NCI-H1417 (cell line): ENCODE measurements around the gene MINDY3.
"Not testable (repeated sequence)": the region's sequence is repeated elsewhere in the genome, so short reads cannot be mapped to it uniquely, and the experiment has no call there.

Experiments
- DNase-seq, 3 experiments: peaks; one replicate each; lab custom pipeline; 2025; lab: John Stamatoyannopoulos, UW

The MINDY3 gene

DNA sequence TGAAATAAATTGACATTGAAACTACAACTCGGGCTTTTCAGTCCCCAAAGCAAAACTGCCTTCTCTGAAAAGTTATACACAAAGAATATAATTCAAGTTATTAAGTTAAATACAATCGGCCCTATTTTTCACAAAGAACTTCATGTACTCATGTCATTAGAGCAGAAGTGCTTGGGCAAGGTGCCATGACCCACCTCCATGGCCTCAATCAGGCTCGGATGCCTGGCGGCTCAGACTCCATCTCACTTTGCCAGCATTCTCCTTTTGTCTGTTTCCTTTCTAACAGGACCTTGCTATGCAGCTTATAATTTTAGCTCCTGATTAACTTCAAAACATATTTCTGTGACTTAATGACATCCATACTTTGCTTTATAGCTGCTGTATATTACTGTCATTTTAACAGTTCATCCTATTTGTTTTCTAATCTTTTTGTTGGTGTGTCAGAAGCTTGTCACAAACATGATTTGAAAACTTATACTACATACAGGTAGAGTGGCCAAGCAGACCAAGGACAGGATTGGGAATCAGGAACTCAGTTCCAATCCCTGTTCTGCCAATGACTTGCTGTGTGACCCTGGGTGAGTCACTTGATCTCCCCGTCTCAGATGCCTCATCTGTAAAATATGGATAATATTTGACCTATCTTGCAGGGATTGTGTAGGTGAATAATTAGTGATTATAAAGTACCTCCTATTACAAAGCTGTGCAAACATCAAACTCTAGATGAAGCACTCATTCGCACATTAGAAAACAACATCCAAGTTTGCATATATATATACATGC lies 79.8 kb downstream of the MINDY3 start:
- no peak for DNase-seq

DNA sequence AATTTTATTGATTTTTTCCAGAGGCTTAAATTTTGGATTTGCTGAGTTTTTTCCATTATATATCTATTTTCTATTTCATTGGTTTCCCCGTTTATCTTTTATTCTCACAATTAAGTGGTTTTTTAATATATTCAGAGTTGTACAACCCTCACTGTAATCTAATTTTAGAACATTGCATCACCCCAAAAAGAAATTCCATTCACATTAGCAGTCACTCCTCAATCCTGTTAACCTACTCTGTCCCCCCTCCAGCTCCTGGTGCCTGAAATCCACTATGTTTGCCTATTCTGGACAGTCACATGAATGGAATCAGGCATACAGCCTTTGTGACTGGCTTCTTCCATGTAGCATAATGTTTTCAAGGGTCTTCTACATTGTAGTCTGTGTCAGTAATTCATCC lies 84.8 kb downstream of the MINDY3 start:
- no peak for DNase-seq

DNA sequence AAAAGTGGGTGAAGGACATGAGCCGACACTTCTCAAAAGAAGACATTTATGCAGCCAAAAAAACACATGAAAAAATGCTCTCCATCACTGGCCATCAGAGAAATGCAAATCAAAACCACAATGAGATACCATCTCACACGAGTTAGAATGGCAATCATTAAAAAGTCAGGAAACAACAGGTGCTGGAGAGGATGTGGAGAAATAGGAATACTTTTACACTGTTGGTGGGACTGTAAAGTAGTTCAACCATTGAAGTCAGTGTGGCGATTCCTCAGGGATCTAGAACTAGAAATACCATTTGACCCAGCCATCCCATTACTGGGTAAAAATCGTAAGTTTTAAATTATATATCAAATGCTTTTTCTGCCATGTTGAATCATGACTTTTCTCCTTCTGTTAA lies 85.8 kb downstream of the MINDY3 start:
- not testable (repeated sequence) for DNase-seq

DNA sequence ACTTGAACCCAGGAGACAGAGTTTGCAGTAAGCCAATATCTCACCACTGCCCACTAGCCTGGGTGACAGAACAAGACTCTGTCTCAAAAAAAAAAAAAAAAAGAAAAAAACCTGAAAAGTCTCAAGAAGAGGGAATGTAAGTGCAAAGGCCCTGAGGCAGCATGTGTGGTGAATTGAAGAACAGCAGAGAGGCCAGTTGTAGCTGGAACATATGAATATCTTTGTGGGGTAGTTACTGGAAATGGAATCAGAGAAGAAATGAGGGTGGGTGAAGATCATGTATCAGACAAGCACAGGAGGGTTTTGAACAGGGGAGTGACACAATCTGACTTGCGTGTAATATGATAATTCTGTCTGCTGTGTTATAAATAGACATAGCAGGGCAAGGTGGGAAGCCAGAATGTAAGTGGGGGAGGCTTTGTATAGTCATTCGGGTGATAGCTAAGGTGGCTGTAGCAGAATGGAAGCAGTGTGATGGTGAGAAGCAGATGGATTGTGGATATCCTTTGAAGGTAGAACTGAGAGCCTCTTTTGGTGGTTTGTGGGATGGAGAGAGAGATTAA lies 95.3 kb downstream of the MINDY3 start:
- DNase-seq = no peak

DNA sequence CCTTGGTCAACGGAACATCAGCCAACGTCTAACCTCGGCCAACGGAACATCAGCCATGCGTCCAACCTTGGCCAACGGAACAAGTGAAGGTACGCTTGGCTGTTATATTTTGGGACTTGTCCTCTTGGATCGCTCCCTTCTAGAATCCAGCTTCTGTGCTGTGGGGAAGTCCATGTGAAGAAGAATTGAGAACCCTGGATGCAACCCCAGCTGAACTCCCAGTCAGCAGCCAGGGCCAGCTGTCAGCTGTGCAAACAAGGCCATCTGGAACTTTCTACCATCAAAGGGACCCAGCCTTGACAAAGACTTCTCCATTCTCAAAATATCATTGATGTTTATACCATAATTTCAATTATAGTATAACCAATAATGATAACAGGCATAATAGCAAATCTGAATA lies 97.3 kb downstream of the MINDY3 start:
- DNase-seq = no peak

DNA sequence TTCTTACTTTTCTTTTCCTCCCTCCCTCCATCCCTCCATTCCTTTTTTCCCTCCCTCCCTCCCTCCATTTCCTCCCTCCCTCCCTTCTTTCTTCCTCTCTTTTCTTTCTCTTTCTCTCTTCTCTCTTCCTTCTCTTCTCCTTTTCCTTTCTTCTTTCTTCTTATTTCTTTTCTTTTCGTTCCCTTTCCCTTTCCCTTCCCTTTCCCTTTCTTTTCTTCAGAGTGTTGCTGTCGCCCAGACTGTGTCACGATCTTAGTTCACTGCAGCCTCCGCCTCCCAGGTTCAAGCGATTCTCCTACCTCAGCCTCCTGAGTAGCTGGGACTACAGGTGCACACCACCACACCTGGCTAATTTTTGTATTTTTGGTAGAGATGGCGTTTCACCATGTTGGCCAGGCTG lies 98.1 kb downstream of the MINDY3 start:
- DNase-seq = not testable (repeated sequence)

DNA sequence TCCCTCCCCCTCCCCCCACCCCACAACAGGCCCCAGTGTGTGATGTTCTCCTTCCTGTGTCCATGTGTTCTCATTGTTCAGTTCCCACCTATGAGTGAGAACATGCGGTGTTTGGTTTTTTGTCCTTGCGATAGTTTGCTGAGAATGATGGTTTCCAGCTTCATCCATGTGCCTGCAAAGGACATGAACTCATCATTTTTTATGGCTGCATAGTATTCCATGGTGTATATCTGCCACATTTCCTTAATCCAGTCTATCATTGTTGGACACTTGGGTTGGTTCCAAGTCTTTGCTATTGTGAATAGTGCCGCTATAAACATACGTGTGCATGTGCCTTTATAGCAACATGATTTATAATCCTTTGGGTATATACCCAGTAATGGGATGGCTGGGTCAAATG lies 99.1 kb downstream of the MINDY3 start:
- DNase-seq = not testable (repeated sequence)

DNA sequence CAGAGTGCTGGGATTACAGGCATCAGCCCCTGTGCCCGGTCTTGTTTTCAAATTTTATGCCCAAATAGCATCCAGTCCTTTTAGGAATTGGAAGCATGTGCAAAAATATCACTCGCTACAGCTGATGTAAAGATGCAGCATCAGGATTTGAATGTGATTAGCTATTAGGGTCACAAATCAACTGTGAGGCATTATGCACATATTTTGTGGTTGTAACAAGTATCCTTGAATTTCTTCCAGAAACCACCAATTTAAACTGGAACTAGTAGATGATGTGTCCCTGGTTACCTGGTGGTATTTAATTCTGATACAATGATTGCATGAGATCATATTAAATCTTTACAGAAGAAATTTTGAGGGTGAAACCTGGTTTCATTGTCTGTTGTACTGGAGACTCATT lies 99.6 kb downstream of the MINDY3 start:
- no peak for DNase-seq

DNA sequence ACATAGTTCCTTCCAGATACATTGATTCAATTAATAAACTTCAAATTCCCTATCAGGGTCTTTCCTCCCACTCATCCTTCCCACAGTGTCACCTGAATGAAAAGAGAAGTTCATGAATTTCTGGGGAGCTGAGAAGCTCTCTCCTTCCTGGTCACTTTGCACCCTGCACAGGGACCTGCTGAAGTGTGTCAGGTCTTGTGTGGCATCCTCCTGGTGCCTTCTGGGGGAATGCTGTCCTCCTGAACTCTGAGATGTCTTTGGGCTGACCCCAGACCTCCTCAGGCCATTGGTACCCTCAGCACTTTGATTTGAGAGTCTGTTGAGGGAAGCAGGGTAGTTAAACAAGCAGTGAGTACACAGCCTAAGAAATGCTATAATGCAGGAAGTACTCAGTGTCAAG lies 101.0 kb downstream of the MINDY3 start:
- no peak for DNase-seq

DNA sequence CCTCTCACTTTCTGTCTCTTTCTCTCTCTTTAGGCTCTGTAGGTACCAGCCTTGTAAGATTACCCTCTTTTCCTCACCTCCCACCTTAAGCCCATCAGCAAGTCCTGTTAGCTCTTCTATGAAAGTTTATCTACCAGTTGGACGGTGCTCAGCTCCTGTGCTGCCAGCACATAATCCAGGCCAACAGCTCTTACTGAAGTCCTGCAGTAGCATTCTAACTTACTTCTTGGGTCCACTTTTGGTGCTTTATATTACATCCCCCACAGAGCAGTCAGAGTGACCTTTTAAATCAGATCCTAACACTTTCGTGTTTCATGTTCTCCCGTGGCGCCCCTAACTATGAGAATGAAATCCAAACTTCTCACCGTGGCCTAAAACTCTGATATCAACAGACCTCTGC lies 101.7 kb downstream of the MINDY3 start:
- DNase-seq = no peak

DNA sequence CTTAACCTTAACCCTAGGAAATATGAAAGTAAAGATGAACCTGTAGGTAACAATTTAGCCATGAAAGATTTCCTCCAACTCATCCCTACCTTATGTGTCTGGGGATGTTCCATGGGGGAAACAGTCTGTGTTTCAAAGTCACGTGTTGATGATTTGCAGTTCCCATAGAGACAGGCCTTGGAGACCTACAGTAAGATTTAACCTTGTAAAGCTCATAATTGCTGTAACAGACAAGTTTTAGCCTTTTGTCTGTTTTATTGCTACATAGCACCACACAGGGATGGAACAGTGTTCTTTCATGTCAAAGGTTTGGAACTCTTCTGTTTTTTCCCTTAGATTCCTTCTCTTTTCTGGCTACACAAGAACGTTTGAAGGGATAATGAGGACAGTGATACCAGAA lies 105.4 kb downstream of the MINDY3 start:
- DNase-seq = no peak

DNA sequence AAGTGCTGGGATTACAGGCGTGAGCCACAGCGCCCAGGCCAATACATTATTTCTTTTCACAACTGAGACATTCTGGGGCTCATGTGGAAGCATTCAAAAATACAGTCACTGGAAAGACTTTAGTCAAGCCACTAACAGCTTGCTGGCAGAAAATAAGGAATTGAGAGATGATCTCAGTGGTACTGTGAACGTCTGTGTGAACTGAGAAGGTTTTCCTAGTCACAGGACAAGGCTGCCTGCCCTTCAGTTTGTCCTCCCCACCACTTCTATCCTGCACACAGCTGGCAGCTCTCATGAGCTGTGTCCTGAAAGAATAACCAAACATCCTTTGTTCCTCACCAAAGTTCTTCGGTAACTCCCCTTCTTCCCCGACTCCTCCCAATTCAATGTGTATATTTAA lies 109.3 kb downstream of the MINDY3 start:
- no peak for DNase-seq

DNA sequence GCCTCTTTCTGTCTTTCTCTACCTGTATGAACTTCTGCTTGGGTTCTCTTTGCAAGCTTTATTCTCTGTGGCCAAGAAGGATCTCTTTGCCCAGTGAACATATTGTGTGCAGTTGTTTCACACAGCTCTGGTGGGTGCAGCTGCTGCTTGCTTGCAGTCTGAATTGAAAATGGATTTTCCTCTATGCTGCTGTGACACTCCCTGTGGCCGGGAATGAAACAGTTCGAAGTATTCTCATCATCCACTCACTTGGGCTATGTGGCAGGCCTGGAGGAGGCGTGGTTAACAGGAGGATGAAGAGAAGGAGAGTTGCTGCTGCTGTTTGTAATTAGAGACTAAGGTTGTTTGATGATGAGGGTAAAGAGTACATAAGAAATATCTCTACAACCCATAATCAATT lies 112.2 kb downstream of the MINDY3 start:
- DNase-seq = no peak

DNA sequence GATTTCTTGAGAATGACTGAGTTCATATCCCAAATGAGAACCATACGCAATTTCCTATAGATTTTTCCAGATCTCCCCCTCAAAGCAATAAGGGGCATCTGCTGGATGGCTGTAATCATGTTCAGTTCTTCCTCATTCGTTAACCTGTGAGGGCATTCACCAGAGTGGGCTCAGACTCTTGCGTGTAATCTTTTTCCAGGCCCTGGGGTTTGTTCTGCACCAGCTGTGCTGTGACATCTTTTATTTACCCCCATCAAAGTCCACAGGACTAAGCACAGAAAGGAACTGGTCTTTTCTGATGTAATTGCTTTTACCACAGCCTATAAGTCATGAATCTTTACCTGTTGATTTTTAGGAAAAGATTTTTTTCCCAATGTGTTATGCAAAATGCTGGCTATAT lies 112.7 kb downstream of the MINDY3 start:
- DNase-seq = no peak

DNA sequence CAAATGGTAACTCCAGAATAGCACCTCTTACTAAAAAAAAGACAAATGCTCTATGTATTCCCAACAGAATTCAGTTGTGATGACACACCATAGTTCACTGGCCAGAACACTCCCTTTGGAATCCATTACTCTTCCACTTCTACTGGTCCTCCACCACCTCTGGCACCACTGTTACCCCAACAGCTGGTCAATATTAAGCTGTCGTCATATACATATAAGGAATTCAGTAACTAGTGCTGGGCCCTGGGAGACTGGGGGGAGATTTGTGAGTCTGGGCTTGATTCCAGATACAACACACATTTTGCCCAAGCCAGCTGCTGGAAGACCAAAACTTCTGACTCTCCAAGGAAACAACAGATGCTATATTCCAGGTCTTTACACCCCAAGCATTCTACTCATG lies 114.6 kb downstream of the MINDY3 start:
- DNase-seq = no peak

DNA sequence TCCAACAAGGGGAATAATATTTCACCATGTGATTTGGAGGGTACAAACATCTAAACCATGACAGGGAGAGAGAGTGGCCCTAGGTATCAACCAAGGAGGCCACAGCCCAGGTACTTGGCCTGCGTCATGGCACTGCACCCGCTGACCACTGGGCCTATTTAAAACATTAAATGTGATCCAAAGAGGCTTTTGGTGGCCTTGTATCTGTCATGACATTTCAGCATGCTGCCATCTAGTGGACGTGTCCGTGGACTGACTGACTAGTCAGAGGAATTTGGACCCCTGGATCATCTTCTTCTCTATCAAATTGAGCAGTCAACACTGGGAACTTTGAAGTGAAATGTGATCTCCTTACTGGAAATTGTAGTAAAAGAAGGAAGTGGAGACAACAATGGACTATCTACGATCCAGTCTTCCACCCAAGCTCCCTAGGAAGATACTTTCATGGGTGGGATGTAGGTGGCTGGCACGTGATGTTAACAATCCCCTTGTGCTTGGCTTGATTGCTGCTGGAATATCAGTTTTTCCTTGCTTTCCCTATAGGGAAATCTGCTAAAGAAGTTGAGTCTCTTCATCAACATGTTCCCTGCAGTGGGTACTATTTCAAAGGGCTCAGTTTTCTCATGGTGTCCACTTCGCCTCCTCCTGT lies 116.0 kb downstream of the MINDY3 start:
- DNase-seq = peak; percentile 14 to 43 (median 40)

DNA sequence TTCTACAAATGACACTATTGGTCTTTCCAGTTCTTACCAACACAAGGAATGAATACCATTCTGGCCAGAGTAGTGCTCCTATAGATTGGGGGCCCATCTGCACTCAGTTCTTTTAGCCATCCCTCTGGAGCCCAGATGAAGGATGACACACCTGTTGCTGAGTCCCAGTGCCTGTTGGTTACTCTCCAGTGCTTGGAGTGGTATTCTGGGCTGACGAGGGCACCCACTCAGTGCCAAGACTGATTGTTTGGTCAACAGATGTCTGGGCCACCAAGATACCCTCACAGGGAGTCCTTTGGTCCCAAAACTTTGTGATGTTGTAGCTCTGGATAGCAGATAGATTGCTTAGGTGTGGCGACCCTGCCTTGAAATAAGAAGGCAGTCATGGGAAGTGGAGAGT lies 116.9 kb downstream of the MINDY3 start:
- DNase-seq = no peak

DNA sequence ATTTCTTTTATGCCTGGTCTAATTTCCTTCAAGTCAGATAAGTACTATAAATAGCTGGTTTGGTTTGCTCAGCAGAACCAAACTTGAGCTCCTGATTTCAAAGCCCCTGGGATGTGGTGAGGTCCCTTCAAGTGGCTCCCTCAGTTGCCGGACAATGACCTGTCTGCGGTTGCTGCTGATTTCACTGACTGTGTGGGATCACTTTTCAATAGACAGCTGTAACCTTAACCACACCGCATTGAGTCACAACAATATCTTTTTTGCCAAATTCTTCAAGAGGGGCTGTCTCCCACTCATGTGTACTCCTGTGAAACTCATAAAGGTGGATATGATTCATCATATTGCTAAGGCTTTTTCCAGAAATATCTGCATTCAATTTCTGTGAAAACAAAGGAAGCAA lies 117.5 kb downstream of the MINDY3 start:
- no peak for DNase-seq

DNA sequence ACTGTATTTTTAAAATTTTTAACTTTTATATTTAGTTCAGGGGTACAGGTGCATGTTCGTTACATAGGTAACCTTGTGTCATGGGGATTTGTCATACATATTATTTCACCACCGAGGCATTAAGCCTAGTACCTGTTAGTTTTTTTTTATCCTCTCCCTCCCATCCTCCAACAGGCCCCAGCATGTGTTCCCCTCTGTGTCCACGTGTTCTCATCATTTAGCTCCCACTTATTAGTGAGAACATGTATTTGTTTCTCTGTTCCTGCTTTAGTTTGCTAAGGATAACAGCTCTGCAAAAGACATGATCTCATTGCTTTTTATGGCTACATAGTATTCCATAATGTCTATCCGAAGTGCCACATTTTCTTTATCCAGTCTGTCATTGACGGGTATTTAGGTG lies 118.2 kb downstream of the MINDY3 start:
- DNase-seq = no peak

DNA sequence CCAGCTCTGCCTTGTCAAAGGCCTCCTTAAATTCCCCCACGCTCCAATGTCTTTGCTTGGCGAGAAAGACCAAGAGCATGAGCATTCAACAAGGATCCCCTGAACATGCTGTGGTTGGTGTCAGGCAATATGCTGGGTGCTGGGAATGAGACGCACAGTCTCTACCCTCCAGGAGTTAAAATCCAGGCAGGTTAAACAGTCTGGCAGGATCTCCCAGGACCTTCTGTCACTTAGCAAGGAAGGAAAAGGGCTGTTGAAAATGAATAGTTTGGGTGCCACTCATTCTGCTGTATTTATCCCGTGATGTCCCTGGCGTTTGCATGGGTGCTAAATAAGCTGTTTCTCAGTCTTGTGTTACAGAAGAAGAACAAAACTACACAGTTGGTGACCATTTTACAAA lies 118.7 kb downstream of the MINDY3 start:
- no peak for DNase-seq

DNA sequence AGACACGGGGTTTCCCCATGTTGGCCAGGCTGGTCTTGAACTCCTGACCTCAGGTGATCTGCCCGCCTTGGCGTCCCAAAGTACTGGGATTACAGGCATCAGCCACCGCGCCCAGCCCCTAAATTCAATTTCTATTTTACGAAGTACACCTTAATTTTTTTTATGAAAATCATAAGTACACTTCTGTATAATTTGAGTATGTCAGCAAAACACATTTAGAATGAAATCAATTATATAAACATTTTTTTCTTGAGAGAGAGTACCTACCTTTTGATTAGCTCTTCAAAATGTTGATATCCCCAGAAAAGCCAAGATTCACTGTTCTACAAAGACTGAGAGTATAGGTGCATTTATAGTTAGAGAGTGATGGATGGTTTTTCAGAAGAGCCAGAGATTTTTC lies 120.0 kb downstream of the MINDY3 start:
- DNase-seq = no peak

DNA sequence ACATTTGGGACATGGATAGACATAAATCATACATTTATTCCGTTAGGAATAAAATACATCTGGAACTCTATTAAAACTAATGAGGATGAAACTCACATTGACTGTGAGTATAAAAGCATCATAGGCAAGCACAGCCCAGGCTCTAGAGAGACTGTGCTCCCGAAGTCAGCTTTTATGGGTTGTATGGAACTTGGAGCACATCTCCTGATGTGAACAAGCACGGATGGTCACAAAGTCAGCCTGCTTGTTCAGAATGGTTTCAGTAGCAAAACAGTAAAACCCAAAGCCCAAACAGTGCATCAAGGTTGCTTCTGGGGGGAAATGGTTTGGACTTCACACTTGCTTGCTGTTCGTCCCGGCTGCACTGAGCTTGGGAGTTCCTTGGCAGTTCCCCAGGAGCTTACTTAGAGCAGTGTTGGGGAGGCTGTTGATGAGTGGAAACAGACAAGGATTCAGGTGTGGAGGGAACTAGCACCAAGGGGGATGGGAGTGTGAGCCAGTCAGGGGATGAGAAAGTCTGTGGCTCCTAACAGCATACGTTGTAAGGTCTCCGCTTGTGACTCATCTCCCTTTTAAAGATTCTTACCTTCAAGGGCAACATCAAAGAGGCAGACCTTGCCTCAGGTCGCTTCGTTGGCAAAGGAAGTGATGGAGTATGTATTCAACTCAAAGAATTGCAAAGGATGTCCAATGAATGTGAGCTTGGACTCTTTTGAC lies 120.9 kb downstream of the MINDY3 start:
- no peak for DNase-seq
